ENCODE measurements around the gene NYAP1.
A peak's percentile ranks its signal among the peaks of the same experiment; 100 is the strongest.
"Not testable (repeated sequence)": the region's sequence is repeated elsewhere in the genome, so short reads cannot be mapped to it uniquely, and the experiment has no call there.

NYAP1 gene

GRCh38 chr7:100483722-100484672 is at the start of gene NYAP1:
NYAP1 (plus strand) TSS chr7:100483927; CDS start chr7:100485312, 1,385 bp downstream.
- peak; percentile 89 for DNase-seq

- DNase-seq, result no peak
These were observed 49.2 kb upstream of the NYAP1 start for GRCh38 chr7:100434297-100435144.

GRCh38 chr7:100435401-100436304 is 48.1 kb upstream of the NYAP1 start:
- DNase-seq, result peak; percentile 67

GRCh38 chr7:100437150-100438100 is 46.3 kb upstream of the NYAP1 start:
- DNase-seq, result no peak

- no peak for DNase-seq
These were observed 45.6 kb upstream of the NYAP1 start for GRCh38 chr7:100438172-100438571.

GRCh38 chr7:100438731-100439130 is 45.0 kb upstream of the NYAP1 start:
- DNase-seq, result not testable (repeated sequence)

- not testable (repeated sequence) for DNase-seq
These were observed 44.5 kb upstream of the NYAP1 start for GRCh38 chr7:100439244-100439643.

- no peak for DNase-seq
These were observed 41.8 kb upstream of the NYAP1 start for GRCh38 chr7:100441641-100442535.

- DNase-seq, result no peak
These were observed 40.5 kb upstream of the NYAP1 start for GRCh38 chr7:100443096-100443840.

GRCh38 chr7:100444311-100445278 is 39.1 kb upstream of the NYAP1 start:
- DNase-seq, result no peak

- no peak for DNase-seq
These were observed 37.7 kb upstream of the NYAP1 start for GRCh38 chr7:100446040-100446439.

GRCh38 chr7:100447363-100447762 is 36.4 kb upstream of the NYAP1 start:
- not testable (repeated sequence) for DNase-seq

- DNase-seq, result no peak
These were observed 34.4 kb upstream of the NYAP1 start for GRCh38 chr7:100449190-100449795.

GRCh38 chr7:100452513-100452912 is 31.2 kb upstream of the NYAP1 start:
- DNase-seq, result no peak

GRCh38 chr7:100453854-100454253 is 29.9 kb upstream of the NYAP1 start:
- not testable (repeated sequence) for DNase-seq

- no peak for DNase-seq
These were observed 28.5 kb upstream of the NYAP1 start for GRCh38 chr7:100455206-100455605.

GRCh38 chr7:100456562-100456961 is 27.2 kb upstream of the NYAP1 start:
- DNase-seq, result no peak

GRCh38 chr7:100457033-100457432 is 26.7 kb upstream of the NYAP1 start:
- no peak for DNase-seq

All from right forelimb (tissue), 1 donor.